ENCODE measurements around the gene NOVA1. TPM values are rescaled to one million over a fixed set of nuclear protein-coding genes. Genes with fewer than 3 reads are reported as not detected.

NOVA1 gene
- total and polyA plus RNA-seq, 4 donors, result 0.24 to 0.79 (median 0.58) TPM

GRCh38 chr14:26499546-26499945 is 98.3 kb downstream of the NOVA1 start:
- DNase-seq (ENCODE audit: low spot score), result no peak
- H3K27ac ChIP-seq (ENCODE audit: low read depth in 1 of 2, low read length in 2 of 2), result no peak overlapping the region
- H3K4me3 ChIP-seq (ENCODE audit: low read depth in 1 of 3, low read length in 3 of 3), result no peak overlapping the region
- no peaks in the 10 kb centered on the region for H3K9me3 ChIP-seq (ENCODE audit: control insufficient read depth in 4 of 4, low read length in 3 of 4)
- H3K27me3 ChIP-seq (ENCODE audit: control insufficient read depth in 4 of 4, insufficient read depth in 4 of 4, low read length in 3 of 4), result no peaks in the 10 kb centered on the region
- no peak overlapping the region for H3K9ac ChIP-seq (ENCODE audit: low read depth in 1 of 2, low read length in 2 of 2)
- H3K36me3 ChIP-seq (ENCODE audit: control insufficient read depth in 4 of 4, insufficient read depth in 3 of 4, low read depth in 1 of 4, low read length in 3 of 4), result no peaks in the 10 kb centered on the region
- TF ChIP-seq GABPA (IDR thresholded peaks at IDR 0.05 in 1 of 2, conservative IDR thresholded peaks at IDR 0.05 in 1 of 2) (no peak), HNF4A (conservative IDR thresholded peaks at IDR 0.05) (no peak), CTCF (IDR thresholded peaks at IDR 0.05; ENCODE audit: low read depth, low read length, missing input control) (no peak), EGR1 (IDR thresholded peaks at IDR 0.05; ENCODE audit: low read depth in 2 of 2) (no peak), RXRA (IDR thresholded peaks at IDR 0.05) (no peak), JUND (IDR thresholded peaks at IDR 0.05) (no peak), FOXA1 (IDR thresholded peaks at IDR 0.05) (no peak), HNF4G (IDR thresholded peaks at IDR 0.05) (no peak)
- TF ChIP-seq, protein P1, sequence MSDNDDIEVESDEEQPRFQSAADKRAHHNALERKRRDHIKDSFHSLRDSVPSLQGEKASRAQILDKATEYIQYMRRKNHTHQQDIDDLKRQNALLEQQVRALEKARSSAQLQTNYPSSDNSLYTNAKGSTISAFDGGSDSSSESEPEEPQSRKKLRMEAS (IDR thresholded peaks at IDR 0.05), result no peak
- WGBS, result 76% methylated on average over 2 of the region's 2 CpGs
- H3K4me1 ChIP-seq (ENCODE audit: control insufficient read depth in 4 of 4, insufficient read depth in 4 of 4, low read length in 3 of 4), result no peaks in the 10 kb centered on the region

DNA sequence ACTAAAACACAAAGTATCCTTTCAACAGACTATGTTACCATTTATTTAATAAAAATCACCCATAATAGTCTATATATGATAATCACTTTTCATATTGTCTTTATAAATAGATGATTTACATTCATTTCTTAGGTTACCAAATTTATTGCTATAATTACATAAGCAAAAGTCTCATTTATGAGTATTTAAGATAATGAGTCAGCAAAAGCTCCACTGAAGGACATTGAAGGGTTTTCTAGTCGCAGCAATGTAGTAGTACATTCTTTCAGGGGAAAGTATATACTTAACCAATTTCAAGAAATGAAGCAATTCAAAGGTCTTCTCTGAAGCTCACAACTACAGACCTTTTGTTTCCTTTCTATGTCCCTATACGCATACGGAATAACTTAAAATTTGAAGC is 110.9 kb downstream of the NOVA1 start:
- no peaks in the 10 kb centered on the region for H3K4me1 ChIP-seq (ENCODE audit: control insufficient read depth in 4 of 4, insufficient read depth in 4 of 4, low read length in 3 of 4)
- H3K9ac ChIP-seq (ENCODE audit: low read depth in 1 of 2, low read length in 2 of 2), result no peak overlapping the region
- no peaks in the 10 kb centered on the region for H3K36me3 ChIP-seq (ENCODE audit: control insufficient read depth in 4 of 4, insufficient read depth in 3 of 4, low read depth in 1 of 4, low read length in 3 of 4)
- TF ChIP-seq YY1 (IDR thresholded peaks at IDR 0.05) (no peak), CTCF (IDR thresholded peaks at IDR 0.05; ENCODE audit: low read depth, low read length, missing input control) (no peak), FOXA2 (IDR thresholded peaks at IDR 0.05) (no peak), GABPA (IDR thresholded peaks at IDR 0.05 in 1 of 2, conservative IDR thresholded peaks at IDR 0.05 in 1 of 2) (no peak), NR2F2 (IDR thresholded peaks at IDR 0.05) (no peak), EGR1 (IDR thresholded peaks at IDR 0.05; ENCODE audit: low read depth in 2 of 2) (no peak), RXRA (IDR thresholded peaks at IDR 0.05) (no peak), TAF1 (conservative IDR thresholded peaks at IDR 0.05) (no peak), JUND (IDR thresholded peaks at IDR 0.05) (no peak), SP1 (IDR thresholded peaks at IDR 0.05) (no peak)
- TF ChIP-seq, protein P2, sequence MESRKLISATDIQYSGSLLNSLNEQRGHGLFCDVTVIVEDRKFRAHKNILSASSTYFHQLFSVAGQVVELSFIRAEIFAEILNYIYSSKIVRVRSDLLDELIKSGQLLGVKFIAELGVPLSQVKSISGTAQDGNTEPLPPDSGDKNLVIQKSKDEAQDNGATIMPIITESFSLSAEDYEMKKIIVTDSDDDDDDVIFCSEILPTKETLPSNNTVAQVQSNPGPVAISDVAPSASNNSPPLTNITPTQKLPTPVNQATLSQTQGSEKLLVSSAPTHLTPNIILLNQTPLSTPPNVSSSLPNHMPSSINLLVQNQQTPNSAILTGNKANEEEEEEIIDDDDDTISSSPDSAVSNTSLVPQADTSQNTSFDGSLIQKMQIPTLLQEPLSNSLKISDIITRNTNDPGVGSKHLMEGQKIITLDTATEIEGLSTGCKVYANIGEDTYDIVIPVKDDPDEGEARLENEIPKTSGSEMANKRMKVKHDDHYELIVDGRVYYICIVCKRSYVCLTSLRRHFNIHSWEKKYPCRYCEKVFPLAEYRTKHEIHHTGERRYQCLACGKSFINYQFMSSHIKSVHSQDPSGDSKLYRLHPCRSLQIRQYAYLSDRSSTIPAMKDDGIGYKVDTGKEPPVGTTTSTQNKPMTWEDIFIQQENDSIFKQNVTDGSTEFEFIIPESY (IDR thresholded peaks at IDR 0.05), result no peak
- TF ChIP-seq, protein P1 (IDR thresholded peaks at IDR 0.05), result no peak
- TF ChIP-seq, protein P3, sequence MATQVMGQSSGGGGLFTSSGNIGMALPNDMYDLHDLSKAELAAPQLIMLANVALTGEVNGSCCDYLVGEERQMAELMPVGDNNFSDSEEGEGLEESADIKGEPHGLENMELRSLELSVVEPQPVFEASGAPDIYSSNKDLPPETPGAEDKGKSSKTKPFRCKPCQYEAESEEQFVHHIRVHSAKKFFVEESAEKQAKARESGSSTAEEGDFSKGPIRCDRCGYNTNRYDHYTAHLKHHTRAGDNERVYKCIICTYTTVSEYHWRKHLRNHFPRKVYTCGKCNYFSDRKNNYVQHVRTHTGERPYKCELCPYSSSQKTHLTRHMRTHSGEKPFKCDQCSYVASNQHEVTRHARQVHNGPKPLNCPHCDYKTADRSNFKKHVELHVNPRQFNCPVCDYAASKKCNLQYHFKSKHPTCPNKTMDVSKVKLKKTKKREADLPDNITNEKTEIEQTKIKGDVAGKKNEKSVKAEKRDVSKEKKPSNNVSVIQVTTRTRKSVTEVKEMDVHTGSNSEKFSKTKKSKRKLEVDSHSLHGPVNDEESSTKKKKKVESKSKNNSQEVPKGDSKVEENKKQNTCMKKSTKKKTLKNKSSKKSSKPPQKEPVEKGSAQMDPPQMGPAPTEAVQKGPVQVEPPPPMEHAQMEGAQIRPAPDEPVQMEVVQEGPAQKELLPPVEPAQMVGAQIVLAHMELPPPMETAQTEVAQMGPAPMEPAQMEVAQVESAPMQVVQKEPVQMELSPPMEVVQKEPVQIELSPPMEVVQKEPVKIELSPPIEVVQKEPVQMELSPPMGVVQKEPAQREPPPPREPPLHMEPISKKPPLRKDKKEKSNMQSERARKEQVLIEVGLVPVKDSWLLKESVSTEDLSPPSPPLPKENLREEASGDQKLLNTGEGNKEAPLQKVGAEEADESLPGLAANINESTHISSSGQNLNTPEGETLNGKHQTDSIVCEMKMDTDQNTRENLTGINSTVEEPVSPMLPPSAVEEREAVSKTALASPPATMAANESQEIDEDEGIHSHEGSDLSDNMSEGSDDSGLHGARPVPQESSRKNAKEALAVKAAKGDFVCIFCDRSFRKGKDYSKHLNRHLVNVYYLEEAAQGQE (IDR thresholded peaks at IDR 0.05), result no peak
- TF ChIP-seq, protein P4, sequence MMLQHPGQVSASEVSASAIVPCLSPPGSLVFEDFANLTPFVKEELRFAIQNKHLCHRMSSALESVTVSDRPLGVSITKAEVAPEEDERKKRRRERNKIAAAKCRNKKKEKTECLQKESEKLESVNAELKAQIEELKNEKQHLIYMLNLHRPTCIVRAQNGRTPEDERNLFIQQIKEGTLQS (IDR thresholded peaks at IDR 0.05), result no peak
- H3K27me3 ChIP-seq (ENCODE audit: control insufficient read depth in 4 of 4, insufficient read depth in 4 of 4, low read length in 3 of 4), result no peaks in the 10 kb centered on the region
- H3K27ac ChIP-seq (ENCODE audit: low read depth in 1 of 2, low read length in 2 of 2), result no peak overlapping the region
- no peak overlapping the region for H3K4me3 ChIP-seq (ENCODE audit: low read depth in 1 of 3, low read length in 3 of 3)
- H3K9me3 ChIP-seq (ENCODE audit: control insufficient read depth in 4 of 4, low read length in 3 of 4), result no peaks in the 10 kb centered on the region
- no peak for DNase-seq (ENCODE audit: low spot score)
- WGBS, result 92% methylated on average over 3 of the region's 3 CpGs

Data from liver (tissue), 9 donors.